Activated CD4-positive, alpha-beta T cell treated with anti-CD3 and anti-CD28 coated beads for 4 hours (primary cell): ENCODE results near the gene CMSS1.

Experiments used
- DNase-seq, 2 donors: peaks; one replicate each; pipeline ENCODE4 v3.0.0-alpha.2; 2020

The CMSS1 gene

DNA sequence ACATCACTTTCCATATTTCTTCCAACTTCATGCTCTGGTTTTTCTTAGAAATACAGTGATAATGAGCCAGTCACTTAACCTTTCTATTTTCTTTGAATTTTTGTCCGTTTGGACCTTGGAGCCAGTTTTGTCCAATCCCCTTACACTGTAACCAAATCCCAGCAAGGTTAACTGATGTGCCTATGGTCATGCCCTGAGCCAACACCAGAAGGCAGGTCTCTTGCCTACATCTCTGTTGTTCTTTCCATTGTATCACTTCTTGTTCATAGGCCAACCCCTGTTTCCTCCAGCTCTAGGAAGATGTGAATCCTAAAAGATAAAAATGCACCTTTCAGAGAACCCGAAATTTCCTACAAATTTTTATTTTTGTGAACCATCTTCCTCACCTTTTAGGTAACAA lies 122.7 kb downstream of the CMSS1 start:
- no peak for DNase-seq

DNA sequence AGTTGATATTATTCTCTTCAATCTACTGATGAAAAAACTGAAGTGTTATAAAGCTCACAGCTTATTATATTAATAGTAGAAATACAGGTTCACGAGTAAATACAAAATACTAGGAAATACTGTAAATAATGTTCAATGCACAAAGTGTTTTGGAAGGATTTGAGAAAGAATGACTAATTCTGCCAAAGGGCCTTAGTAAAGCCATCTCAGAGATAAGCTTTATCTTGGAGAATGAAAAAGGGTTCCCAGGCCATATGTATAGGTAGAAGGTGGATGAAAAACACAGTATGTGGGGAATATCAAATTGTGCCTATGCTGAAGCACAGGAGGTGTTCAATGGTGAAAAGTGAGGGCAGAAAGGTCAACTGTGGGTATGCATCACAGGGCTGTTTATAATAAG lies 123.5 kb downstream of the CMSS1 start:
- DNase-seq = no peak

DNA sequence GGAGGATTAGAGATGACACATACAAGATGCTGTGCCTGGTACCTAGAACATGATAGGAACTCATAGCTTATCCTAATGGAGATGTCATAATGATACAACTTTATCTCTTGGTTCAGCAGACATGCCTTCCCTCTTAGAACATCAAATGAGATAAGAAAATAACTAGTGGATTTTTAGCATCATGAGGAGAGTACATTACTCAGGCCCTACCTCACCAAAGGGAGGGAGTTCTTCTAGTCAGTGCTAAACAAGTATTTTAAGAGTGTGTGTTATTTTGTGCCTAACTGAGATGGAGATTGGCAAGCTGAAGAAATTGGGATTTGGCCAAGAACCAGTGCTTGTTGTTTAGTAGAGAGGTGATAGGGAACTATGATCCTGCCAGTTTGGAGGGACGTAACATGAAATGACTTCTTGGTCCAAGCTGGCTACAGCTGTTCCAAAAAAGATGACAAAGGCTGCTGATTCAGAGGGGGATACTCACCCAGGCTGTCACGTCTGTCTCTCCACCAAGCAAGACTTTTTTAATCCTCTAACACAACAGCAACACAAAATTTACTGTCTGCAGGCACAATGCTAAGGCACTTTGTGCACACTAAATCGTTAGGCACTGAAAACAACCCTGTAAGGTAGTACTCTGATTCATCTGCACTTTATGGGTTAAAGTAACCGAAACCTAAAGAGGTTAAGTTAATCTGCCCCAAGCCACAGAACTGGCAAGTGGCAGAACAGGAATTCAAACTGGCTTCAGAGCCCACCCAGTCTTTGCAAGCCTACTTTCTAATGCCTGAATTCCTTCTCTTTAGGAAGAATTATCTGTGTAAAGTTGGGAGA lies 126.5 kb downstream of the CMSS1 start:
- no peak for DNase-seq

- DNase-seq = no peak
Measured at GRCh38 chr3:99945328-99945995, 127.8 kb downstream of the CMSS1 start.

- DNase-seq = no peak
Measured at GRCh38 chr3:99947356-99947755, 129.7 kb downstream of the CMSS1 start.

GRCh38 chr3:99948467-99949089 lies 130.9 kb downstream of the CMSS1 start:
- no peak for DNase-seq

DNA sequence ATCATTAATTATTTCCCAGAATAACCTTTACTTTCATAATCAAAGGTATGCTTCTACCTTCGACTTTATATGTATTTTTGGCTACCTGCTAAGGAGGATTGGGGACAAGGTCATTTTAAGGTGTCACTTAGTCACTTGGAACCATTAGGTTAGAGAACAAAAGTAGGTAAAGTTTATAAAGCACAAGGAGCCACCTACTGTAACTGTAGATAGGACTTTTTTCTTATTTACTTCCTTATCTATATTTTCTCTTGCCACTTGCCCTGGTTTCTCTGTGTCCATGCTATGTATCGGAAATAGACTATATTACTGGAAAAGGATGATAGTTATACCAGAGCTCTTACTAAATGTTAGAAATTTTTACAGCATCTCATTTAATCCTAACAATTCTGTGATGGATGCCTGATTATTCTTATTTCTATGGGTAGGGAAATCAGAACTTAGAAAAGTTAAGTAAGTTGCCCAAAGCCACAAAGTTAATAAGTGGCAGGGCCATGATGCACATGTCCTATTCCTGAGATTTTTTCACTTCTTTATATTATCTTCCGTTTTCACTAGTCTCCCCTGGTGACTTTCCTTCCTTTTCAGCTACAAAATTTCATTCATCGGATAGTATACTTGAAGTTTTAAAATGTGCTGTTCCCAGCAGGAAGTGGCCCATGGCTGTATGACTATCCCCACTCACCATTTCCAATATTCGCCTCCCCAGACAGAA lies 132.5 kb downstream of the CMSS1 start:
- DNase-seq = no peak

DNA sequence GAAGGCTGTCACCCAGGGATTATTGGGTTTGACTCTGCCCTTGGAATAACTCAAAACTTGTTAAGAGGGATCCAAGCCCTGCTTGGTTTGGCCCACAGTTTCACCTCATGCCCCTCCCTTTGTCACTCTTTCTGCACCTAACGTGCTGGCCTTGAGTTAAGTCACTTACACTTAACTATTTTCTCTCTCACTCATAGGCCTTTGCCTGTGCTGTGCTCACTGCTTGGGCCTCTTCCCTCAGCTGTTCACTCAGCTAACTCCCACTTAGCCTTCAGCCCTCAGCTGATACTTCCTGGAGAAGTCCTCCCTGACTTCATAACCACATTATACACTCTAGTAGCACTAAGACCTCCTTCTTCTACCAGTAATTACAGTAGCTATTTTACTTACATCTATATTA lies 133.3 kb downstream of the CMSS1 start:
- DNase-seq = no peak

GRCh38 chr3:99951701-99952100 lies 134.0 kb downstream of the CMSS1 start:
- no peak for DNase-seq

GRCh38 chr3:99952306-99952705 lies 134.6 kb downstream of the CMSS1 start:
- no peak for DNase-seq

- no peak for DNase-seq
Measured at GRCh38 chr3:99953596-99953995, 135.9 kb downstream of the CMSS1 start.

DNA sequence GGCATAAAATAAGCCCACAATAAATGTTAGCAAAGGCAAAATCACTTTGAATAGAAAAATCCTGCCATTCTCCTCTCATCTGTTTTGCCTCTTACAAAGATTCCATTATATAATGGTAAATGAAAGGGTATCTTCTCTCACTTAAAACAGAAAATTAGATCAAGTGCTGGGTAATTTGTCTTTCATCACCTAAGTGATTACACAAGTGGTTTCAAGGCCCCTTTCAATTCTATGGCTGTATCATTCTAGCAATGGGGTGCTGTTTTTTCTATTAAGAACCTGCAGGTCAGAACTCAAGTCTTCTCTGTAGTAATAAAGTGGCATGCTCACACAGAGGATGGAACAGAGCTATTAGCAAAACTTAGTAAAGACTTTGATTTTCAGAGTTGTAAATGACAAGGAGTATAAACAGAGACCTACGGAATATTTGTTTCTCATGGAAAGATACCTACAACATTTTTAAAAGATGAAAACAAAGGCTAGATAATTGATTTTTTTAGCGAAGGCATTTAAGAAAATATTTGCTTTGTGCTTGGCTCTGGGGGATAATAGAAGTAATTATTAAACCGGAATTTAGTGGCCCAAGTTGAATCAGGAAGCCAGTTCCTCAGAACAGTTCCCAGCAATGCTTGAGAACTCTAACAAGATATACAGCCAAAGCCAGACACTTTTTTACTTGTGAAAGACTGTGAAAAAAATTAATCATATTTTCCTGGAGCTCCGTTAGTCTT lies 137.4 kb downstream of the CMSS1 start:
- DNase-seq = no peak

- no peak for DNase-seq
Measured at GRCh38 chr3:99955773-99956562, 138.3 kb downstream of the CMSS1 start.

DNA sequence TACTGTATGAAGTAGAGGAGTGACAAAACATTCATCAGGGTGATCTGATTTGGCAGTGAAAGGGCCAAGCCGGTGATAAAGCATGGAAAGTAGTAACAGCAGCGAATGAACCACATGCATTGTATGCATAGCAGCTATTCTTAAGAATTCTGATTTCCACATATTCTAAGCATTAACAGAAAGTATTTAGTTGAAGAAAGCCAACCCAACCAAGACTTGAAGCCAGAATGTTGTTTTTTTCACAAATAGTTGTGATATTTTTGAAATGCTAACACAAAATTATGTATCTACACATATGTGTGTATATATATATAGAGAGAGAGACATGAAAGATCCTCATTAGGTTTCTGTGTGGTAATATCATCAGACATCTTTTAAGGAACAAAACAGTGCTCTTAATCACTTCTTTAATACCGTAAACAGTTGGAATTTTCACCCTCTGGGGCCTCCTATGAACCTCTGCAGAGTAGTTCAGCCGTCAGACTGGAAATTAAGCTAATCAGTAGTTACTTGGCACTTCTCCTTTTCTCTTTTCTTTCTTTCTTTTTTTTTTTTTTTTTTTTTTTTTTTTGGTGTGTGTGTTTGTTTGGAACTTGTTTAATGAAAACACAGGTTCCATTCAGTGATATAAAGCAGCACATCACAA lies 139.6 kb downstream of the CMSS1 start:
- no peak for DNase-seq

- no peak for DNase-seq
Measured at GRCh38 chr3:99958222-99958912, 140.7 kb downstream of the CMSS1 start.

- DNase-seq = no peak
Measured at GRCh38 chr3:99960123-99960878, 142.6 kb downstream of the CMSS1 start.

DNA sequence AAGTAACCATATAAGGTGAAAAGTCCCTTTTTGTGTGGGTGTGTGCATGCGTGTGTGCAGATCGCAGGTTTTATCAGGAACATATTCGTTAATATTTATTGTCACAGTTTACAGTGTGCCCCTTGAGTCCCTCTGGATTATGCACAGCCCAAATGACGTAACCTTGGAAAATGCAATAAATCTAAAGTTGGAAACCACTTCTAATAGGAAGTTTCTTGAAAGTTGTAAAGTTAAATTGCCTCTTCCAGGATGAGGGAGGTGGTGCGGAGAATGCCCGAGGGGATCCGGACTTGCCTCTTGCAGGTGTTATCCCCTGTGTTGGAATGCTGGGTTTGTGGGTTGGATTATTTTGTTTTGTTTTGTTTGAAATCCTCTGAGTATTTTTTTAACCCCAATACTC lies 143.3 kb downstream of the CMSS1 start:
- DNase-seq = no peak

GRCh38 chr3:99961756-99962515 lies 144.3 kb downstream of the CMSS1 start:
- DNase-seq = no peak

DNA sequence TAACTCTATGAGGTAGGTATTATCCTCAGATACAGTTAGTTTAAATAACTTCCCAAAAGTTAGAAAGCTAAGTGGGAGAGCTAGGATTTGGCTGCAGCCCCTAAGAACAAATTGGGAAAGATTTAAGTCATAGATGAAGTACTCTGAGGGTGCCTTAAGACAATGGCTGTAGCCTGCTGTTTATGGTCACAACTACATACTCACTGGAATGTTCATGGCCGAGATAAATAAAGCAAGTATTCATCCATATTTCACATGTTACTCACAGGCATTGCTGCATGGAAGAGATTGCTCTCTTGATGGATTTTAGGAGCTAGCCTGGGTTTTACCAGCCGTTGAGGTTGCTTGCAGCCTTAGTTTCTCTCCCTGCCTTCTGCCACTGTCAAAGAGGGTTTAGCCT lies 145.0 kb downstream of the CMSS1 start:
- no peak for DNase-seq
